Gastrocnemius medialis (tissue), 4 donors: ENCODE data around the gene DCHS2. TPM values are rescaled to one million over a fixed set of nuclear protein-coding genes. Genes with fewer than 3 reads are reported as not detected.

Experiments used
- ATAC-seq, 2 donors: fragments of 150-250 bp; one replicate each; pipeline ENCODE4 v1.9.1; 2016
- DNase-seq, 2 donors: peaks; one replicate each; pipeline ENCODE4 v3.0.0-alpha.2; 2019
- H3K27ac ChIP-seq, 4 donors: fragments of 200-600 bp; sonication (generic); 1 replicate in 1 of 4; 2 replicates in 3 of 4; pipeline ENCODE4 v1.5.1; 2016 to 2018; ENCODE audit warnings: mild to moderate bottlenecking in 2 of 4, moderate library complexity in 1 of 4
- H3K27me3 ChIP-seq, 3 donors: fragments of 200-600 bp; sonication (generic) in 2 of 3; 1 replicate in 1 of 3; 2 replicates in 2 of 3; pipeline versions ENCODE4 v1.5.1 to v1.6.0; 2016 to 2019; ENCODE audit warnings: mild to moderate bottlenecking in 1 of 3, moderate library complexity in 1 of 3
- H3K36me3 ChIP-seq, 2 donors: fragments of 200-600 bp; sonication (generic) in 1 of 2; one replicate each; pipeline ENCODE4 v1.5.1; 2017 to 2018
- H3K4me1 ChIP-seq, 2 donors: fragments of 200-600 bp; sonication (generic) in 1 of 2; one replicate each; pipeline ENCODE4 v1.5.1; 2016 to 2017; ENCODE audit warnings: mild to moderate bottlenecking in 2 of 2
- H3K4me3 ChIP-seq, 4 donors: fragments of 200-600 bp; sonication (generic) in 3 of 4; 1 replicate in 1 of 4; 2 replicates in 3 of 4; pipeline ENCODE4 v1.5.1; 2016 to 2019; ENCODE audit warnings: mild to moderate bottlenecking in 2 of 4
- H3K9me3 ChIP-seq, 3 donors: fragments of 200-600 bp; sonication (generic) in 2 of 3; 1 replicate in 1 of 3; 2 replicates in 2 of 3; pipeline ENCODE4 v1.5.1; 2016 to 2019
- POLR2A ChIP-seq, 2 donors: fragments of 450-650 bp; IDR thresholded peaks; one replicate each; pipeline ENCODE4 v1.6.1; 2017; ENCODE audit warnings: antibody characterized with exemption in 2 of 2, mild to moderate bottlenecking in 2 of 2, moderate library complexity in 2 of 2
- in situ Hi-C, 4 donors: fragments of 200-750 bp; cut with MboI; loops; one replicate each; pipeline versions ENCODE4 v1.15.0 to v1.8.0; 2017; ENCODE audit warnings: low sequenced_read_pairs in 4 of 4
- intact Hi-C: fragments of 100-400 bp; cut with DNase I; formaldehyde crosslinking; loops from one replicate; pipeline ENCODE4 v1.15.1; 2023; ENCODE audit warnings: low total_unique reads
- total RNA-seq, 4 donors: library from RNA; depleted of rRNA; stranded (reverse); fragments of >200 nt; gene quantifications; one replicate each; pipeline versions ENCODE4 v1.1.0 to v1.2.3, GENCODE V29; 2016
- TF ChIP-seq, protein P1 (sequence below), 5 experiments: fragments of 450-650 bp in 3 of 5; fragments of 200-600 bp in 2 of 5; sonication (generic) in 2 of 5; IDR thresholded peaks in 4 of 5; conservative IDR thresholded peaks in 1 of 5; 1 replicate in 4 of 5; 2 replicates in 1 of 5; pipeline ENCODE4 v1.5.1; 2016 to 2019; ENCODE audit warnings: antibody characterized with exemption in 5 of 5, mild to moderate bottlenecking in 3 of 5, moderate library complexity in 3 of 5

Gene DCHS2
- total RNA-seq, 4 donors from 2014 or later, result under 0.01 to 0.18 (median 0.04) TPM

DNA sequence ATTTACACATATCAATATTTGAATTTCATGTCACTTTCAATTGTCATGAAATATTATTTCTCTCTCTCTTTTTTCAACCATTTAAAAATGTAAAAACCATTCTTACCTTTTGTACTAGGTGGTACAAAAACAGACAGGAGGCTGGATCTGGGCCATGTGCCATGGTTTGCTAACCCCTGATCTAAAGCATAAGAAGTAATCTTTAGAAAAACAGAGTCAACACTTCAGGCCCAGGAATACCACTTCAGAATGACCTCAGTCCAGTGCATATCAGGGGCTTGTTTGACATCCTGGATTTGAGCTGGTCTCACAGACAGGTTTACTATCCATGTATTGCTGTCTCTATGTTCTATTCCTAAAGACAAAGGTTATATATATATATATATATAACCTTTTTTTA lies 102.5 kb downstream of the DCHS2 start:
- no peaks in the 10 kb centered on the region for H3K27me3 ChIP-seq
- no peak overlapping the region for H3K27ac ChIP-seq
- no peaks in the 10 kb centered on the region for H3K4me1 ChIP-seq
- ATAC-seq, result no peak
- no peaks in the 10 kb centered on the region for H3K9me3 ChIP-seq
- no peak for TF ChIP-seq POLR2A (IDR thresholded peaks at IDR 0.05)
- TF ChIP-seq, protein P1, sequence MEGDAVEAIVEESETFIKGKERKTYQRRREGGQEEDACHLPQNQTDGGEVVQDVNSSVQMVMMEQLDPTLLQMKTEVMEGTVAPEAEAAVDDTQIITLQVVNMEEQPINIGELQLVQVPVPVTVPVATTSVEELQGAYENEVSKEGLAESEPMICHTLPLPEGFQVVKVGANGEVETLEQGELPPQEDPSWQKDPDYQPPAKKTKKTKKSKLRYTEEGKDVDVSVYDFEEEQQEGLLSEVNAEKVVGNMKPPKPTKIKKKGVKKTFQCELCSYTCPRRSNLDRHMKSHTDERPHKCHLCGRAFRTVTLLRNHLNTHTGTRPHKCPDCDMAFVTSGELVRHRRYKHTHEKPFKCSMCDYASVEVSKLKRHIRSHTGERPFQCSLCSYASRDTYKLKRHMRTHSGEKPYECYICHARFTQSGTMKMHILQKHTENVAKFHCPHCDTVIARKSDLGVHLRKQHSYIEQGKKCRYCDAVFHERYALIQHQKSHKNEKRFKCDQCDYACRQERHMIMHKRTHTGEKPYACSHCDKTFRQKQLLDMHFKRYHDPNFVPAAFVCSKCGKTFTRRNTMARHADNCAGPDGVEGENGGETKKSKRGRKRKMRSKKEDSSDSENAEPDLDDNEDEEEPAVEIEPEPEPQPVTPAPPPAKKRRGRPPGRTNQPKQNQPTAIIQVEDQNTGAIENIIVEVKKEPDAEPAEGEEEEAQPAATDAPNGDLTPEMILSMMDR (IDR thresholded peaks at IDR 0.05 in 4 of 5, conservative IDR thresholded peaks at IDR 0.05 in 1 of 5), result no peak
- intact Hi-C loops (no loop called here), in situ Hi-C loops (no loop called here)
- no peak for DNase-seq
- no peak overlapping the region for H3K4me3 ChIP-seq
- no peaks in the 10 kb centered on the region for H3K36me3 ChIP-seq

DNA sequence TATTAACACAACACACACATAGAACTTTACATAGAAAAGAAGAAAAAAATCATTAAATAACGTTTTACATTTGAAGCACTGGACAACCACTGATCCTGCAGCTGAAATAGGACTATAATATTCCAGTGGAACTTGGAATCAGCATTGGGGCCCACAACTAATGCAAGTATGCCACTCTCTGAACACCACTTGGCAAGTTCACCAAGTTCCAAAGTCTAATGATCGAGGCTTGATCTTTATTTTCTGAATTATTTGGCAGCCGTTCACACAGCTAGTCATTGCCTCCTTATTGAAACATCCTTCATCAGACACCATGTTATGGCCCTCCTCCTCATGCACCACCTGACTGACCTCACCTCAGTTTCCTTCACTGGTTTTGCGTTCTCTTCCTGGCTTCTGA lies 107.6 kb downstream of the DCHS2 start:
- no peaks in the 10 kb centered on the region for H3K27me3 ChIP-seq
- H3K4me3 ChIP-seq, result no peak overlapping the region
- H3K27ac ChIP-seq, result no peak overlapping the region
- no peak for TF ChIP-seq POLR2A (IDR thresholded peaks at IDR 0.05)
- TF ChIP-seq, protein P1 (IDR thresholded peaks at IDR 0.05 in 4 of 5, conservative IDR thresholded peaks at IDR 0.05 in 1 of 5), result no peak
- H3K4me1 ChIP-seq, result no peaks in the 10 kb centered on the region
- no peaks in the 10 kb centered on the region for H3K9me3 ChIP-seq
- no peak for ATAC-seq
- DNase-seq, result no peak
- intact Hi-C loops, result no loop called here
- in situ Hi-C loops, result no loop called here
- no peaks in the 10 kb centered on the region for H3K36me3 ChIP-seq

DNA sequence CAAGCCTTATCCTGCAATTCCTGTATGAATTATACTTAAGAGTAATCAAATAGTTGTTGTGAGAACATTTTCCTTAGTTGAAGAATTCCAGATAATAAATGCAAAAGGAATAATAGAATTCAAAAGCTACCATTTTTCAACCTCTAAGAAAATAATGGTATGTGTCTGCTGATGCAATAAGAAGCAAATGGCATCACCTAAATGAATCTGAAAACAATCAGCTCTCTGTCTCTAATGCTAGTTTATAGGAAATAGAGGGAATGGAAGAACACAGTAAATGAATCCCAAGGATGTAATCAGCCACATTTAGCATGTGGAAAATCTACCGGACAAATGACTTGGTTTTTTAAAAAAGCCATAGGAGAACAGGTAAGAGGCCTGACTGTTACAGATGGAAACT lies 115.1 kb downstream of the DCHS2 start:
- intact Hi-C loops, result no loop called here
- no peak for TF ChIP-seq POLR2A (IDR thresholded peaks at IDR 0.05)
- TF ChIP-seq, protein P1 (IDR thresholded peaks at IDR 0.05 in 4 of 5, conservative IDR thresholded peaks at IDR 0.05 in 1 of 5), result no peak

DNA sequence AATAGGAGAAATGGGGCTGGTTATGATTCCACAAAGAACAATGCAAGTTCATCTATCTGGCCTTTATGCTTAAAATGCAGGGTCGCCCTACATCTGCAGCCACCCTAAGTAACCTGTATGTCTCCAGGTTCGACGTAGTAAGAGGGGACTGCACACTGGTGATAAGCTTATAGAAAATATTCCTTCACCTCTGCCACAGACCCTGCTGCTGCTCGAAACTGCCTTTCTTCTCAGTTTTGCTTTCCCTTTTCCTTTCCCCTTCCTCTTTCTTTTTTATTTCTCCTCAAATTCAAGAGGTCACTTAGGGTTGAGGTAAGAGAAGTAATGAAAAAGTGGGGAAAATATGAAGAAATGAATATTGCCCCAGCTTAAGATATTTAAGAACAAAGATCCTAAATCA lies 123.5 kb downstream of the DCHS2 start:
- Histone ChIP-seq H3K9me3 (no peaks in the 10 kb centered on the region), H3K4me3 (no peak overlapping the region), H3K4me1 (no peaks in the 10 kb centered on the region), H3K27me3 (no peaks in the 10 kb centered on the region), H3K27ac (no peak overlapping the region), H3K36me3 (no peaks in the 10 kb centered on the region)
- in situ Hi-C loops (no loop called here), intact Hi-C loops (no loop called here)
- ATAC-seq, result no peak
- no peak for TF ChIP-seq POLR2A (IDR thresholded peaks at IDR 0.05)
- TF ChIP-seq, protein P1 (IDR thresholded peaks at IDR 0.05 in 4 of 5, conservative IDR thresholded peaks at IDR 0.05 in 1 of 5), result no peak
- DNase-seq, result no peak

More for the DNA sequence above, 115.1 kb downstream of the DCHS2 start:
- DNase-seq (no peak), ATAC-seq (no peak)
- Histone ChIP-seq H3K4me3 (no peak overlapping the region), H3K27me3 (no peaks in the 10 kb centered on the region), H3K36me3 (no peaks in the 10 kb centered on the region), H3K4me1 (no peaks in the 10 kb centered on the region), H3K27ac (no peak overlapping the region), H3K9me3 (no peaks in the 10 kb centered on the region)
- in situ Hi-C loops, result no loop called here

DNA sequence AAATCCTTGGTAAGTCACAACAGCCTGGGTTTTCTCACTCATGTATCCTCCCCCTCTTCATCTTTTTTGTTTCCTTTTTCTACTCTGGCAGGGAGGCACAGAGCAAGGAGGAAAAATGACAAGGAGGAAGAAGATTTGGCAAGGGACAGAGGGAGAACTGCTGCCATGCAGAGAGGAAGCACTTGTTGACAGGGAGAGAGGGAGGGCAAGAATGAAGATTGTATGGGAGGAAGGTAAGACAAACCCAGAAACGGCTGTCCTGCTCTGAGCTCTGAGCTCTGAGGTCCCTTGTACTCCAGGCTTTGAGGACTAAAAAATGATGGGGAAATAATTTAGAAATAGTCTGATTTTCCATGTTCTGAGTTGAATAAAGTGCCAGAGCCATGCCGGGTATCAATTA lies 123.9 kb downstream of the DCHS2 start:
- no peaks in the 10 kb centered on the region for H3K27me3 ChIP-seq
- DNase-seq (no peak), ATAC-seq (no peak)
- H3K27ac ChIP-seq, result no peak overlapping the region
- H3K9me3 ChIP-seq, result no peaks in the 10 kb centered on the region
- H3K4me1 ChIP-seq, result no peaks in the 10 kb centered on the region
- TF ChIP-seq POLR2A (IDR thresholded peaks at IDR 0.05), result no peak
- TF ChIP-seq, protein P1 (IDR thresholded peaks at IDR 0.05 in 4 of 5, conservative IDR thresholded peaks at IDR 0.05 in 1 of 5), result no peak
- intact Hi-C loops, result no loop called here
- in situ Hi-C loops, result no loop called here
- no peaks in the 10 kb centered on the region for H3K36me3 ChIP-seq
- no peak overlapping the region for H3K4me3 ChIP-seq
